ENCODE results near the gene METTL25B.

Gene METTL25B

GRCh38 chr1:156727926-156728598 lies at the start of gene METTL25B:
Gene METTL25B (plus strand): TSS chr1:156728469. CDS start chr1:156729105, 636 bp downstream.
- peak; percentile 81 for DNase-seq

DNA sequence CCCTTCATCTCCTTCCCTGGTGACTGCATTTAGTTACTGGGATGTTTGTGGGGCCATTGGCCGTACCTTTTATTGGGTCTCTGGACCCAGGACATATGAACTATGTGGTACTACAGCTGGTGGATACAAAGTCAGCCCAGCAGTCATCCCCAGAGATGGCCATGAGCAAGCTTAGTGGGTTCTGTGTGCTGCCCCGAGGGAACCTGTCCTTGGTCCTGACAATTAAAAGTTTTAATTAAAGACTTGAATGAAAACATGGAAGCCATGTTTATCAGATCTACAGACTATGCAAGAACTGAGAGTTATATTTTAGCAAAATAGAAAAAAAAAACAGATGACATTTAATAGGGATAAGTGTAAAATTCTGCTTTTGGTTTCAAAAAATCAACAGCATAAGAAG lies 48.2 kb upstream of the METTL25B start:
- DNase-seq = no peak

- DNase-seq = no peak
These were observed 46.9 kb upstream of the METTL25B start for GRCh38 chr1:156681196-156681960.

DNA sequence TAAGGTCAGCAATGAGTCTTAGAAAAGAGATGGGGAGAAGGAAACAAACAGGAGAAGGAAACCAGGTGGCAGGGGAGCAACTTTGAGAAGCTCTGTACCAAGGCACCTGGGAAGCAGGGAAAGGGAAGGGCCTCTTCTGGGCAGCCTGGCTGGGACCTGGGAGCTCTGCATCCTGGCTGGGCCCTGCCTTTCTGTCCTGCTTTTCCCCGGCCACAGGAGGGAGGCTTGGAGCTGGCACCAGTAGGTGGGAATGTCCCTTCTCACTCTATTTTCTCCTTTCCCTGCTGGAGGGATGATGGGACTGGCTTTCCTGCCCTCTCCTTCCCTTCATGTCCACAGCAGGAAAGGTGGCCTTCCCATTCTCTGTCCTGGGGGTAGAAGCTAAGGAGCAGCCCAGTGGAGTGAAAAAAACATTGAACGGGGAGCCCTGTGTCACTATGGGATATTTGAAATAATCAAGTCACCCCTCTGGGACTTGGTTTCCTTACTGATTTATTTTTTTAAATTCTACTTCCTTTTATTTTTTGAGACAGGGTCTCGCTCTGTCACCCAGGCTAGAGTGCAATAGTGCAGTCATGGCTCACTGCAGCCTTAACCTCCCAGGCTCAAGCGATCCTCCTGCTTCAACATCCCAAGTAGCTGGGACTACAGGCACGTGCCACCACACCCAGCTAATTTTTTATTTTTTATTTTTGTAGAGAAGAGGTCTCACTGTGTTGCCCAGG lies 45.9 kb upstream of the METTL25B start:
- DNase-seq = no peak

- peak; percentile 18 for DNase-seq
These were observed 44.0 kb upstream of the METTL25B start for GRCh38 chr1:156684227-156684782.

DNA sequence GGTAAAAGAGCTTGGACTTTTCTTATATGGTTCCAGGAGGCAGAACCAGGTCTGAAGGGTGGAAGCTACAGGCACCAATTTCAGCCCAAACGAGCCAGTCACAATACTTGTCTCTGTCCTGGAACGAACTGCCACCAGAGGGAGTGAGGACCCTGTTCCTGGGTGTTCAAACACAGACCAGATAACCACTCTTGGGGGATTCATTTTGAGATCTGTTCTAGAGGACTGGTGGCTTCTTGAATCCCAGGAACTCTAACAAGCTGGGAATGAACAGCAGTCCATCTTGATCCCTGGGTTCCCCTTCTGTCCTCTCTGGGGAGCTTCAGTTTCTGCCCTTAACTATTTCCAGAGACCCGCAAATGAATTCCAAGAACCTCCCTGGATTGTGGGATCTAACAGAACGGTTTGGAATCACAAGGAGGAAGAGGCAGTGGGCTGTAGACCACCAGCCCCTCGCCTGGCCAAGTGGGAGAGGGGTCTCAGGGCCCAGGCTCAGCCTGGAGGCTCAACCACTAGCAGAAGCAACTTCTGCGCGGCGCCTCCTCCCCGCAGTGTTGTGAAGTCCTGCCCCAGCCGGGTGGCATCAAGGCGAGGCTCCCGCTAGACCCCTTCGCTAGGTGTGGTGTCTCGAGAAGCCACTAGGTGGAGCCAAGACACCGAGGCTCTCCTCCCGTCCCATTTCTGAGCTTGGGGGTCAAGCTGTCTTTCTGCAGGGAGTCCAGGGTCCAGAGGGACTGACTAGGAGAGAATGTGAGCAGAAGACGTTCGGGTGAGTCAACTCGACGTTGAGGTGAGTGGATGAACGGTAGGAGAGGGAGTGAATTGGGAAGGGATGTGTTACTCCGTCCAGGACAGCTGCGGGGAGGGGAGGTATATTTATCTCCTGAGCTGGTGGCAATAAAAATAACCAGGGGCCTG lies 39.0 kb upstream of the METTL25B start:
- DNase-seq = peak; percentile 81

- DNase-seq = no peak
These were observed 38.2 kb upstream of the METTL25B start for GRCh38 chr1:156689953-156690674.

- no peak for DNase-seq
These were observed 37.6 kb upstream of the METTL25B start for GRCh38 chr1:156690675-156691036.

DNA sequence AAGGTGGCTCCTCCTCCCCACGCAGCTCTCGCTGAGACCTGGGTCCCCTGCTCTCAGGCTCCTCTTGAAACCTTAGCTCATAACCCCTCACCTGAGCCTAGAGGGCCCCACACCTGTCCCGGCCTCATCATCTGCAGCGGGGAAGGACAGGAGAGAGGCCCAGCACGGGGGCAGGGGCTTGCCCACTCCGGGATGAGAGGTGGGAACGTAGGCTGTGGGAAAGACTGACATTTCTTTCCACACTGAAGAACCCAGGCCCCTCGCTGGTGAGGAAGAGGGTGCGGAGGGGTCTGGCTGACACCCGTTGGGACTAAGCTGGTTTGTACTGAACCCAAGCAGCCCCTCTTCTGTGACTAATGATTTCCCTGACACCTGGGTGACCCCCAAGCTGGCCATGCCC lies 37.1 kb upstream of the METTL25B start:
- no peak for DNase-seq

DNA sequence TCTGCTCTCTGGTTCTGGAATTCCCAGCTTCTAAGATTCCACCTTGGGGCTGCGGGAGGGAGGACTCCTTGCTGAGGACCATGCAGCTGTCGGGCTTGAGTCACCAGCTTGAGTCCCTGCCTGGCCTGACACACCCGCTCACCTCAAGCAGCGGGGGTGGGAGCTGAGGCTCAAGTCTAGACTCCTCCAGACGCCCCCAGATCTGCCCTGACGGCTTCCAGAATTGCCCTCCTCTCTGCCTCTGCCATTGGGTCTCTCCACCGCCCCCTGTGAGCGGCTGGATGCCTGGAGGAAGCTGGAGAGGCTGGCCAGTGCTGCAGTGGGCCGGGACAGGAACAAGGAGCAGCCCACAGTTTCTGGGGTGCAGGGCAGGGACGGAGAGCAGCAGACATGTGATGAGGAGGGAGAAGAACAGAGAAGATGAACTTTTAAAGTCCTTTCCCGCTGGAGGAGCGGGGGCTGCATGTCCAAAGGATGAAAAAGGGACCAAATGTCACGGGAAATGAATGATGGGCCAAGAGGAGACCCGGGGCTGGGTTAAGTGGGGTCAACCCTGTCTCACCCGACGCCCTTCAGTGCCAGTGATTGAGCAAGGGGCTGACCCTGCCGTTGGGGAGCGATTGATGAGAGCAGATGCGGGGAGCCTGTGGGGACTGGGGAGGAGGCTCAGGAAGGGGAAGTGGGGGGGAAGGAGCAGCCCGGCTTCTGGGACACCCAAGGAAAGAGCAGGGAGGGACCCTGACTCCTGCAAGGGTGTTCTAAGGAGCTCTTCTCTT lies 36.4 kb upstream of the METTL25B start:
- no peak for DNase-seq

GRCh38 chr1:156692441-156692924 lies 35.8 kb upstream of the METTL25B start:
- DNase-seq = no peak

DNA sequence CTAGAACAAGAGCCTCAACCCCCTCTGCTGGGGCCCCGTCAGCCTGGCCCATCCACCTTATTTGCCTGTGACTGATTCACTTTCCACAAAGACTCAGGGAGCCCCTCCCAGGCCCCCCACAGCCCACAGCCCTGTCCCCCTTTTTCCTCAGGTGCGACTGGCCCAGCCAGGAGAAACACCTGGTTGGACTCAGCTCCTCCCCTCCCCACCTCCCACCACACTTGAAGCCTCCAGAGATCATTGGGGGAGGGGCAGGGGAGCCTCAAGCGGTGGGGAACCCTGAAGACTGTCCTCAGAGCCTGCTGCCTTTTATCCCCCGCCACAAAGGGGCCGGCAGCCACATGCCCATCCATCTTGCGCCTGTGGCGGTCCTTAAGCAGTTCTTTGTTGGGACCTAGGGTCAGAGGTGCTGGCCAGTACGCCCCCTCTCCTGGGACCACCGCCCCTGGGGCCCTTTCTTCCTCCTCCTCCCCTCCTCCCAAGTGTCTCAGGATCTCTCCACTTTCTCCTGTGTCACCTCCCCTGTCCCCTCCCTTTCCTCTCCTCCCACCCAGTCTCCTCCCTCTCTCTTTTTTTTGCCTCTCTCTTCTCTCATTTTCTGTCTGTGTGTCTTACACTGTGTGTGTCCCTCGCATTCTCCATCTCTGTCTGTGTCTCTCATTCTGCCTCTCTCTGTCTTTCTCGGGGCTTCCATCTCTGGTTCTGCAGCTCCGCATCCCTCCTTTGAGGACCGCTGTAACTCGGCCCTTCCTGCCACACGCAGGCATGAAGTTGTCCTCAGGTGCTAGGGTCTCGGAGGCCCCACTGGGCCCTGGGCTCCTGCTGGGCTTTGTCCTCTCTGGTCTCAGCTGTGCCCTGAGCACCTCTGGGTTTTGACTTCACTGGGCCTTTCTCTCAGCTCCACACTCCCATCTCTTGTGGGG lies 35.1 kb upstream of the METTL25B start:
- peak; percentile 31 for DNase-seq

DNA sequence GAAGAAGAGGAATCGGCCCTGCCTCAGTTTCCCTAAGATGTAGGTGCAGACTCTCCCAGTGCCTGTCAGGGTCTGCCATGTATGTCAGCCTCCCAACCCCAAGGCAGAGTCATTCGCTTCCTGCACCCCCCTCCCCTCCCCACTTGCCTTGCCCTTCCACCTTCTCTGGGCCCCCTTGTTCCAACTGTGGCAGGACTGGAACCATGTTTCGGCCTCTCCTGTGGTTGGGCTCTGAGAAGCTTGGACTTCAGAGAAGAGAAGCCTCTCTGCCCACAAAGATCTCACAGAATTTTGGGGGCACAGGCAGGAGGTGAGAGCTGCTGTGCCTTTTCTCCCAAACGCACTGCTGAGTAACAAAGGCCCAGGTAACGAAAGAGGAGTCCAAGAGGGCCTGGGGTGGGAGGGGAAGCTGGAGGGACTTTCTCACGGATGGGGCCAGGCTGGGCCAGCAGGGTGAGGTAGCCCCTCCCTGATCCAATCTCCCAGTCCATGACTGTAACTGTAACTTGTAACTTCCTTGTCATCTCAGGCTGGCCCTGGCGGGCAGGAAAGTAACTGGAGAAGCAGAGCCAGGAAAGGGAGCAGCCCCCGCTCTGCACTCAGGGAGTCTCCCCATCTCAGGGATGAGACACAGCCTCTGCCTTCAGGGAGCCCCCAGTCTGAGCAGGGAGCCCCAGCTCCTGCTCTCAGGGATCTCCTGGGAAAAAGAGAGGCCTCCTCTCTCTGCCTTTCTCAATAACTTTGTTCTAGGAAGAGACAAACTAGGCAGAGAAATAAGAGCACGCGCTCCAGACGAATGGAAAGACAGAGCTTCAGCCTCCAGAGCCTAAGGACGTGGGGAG lies 34.2 kb upstream of the METTL25B start:
- DNase-seq = no peak

GRCh38 chr1:156694690-156694962 lies 33.6 kb upstream of the METTL25B start:
- DNase-seq = no peak

DNA sequence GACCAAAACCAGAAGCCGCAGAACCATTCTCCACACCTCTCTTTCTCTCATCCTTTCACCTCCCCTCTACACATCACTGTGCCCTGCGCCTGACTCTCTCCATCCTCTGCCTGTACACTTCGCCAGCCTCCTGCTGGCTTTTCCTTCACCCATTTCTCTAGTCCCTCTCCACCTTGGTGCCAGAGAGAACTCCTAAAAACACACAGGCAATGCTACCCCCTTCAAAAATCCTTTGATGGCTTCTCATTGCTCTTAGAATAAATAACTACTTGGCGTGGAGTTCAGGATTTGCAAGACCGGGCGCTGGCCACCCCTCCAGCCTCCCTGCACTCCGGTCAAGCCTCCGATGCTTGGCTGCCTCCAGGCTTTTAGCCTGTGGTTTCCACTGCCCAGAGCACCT lies 31.5 kb upstream of the METTL25B start:
- no peak for DNase-seq

DNA sequence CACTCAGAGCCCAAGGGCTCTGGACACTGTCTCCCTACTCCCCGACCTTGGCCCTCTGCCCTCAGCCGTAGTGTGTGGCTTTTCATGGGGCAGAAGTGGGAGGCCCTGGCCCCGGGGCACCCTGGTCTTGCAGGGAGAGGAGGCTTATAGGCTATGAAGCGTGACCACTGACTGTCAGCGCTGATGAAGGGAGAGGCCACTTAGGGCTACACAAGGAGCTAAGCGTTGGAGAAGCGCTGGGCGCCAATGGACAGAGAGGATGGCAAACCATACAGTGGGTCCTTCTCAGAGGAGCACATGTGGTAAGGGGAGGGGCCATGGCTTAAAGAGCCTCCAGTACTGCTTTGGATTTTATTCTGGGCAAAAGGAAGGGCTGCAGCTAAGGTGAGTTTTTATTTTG lies 30.8 kb upstream of the METTL25B start:
- DNase-seq = no peak

GRCh38 chr1:156698995-156699394 lies 29.3 kb upstream of the METTL25B start:
- DNase-seq = no peak

DNA sequence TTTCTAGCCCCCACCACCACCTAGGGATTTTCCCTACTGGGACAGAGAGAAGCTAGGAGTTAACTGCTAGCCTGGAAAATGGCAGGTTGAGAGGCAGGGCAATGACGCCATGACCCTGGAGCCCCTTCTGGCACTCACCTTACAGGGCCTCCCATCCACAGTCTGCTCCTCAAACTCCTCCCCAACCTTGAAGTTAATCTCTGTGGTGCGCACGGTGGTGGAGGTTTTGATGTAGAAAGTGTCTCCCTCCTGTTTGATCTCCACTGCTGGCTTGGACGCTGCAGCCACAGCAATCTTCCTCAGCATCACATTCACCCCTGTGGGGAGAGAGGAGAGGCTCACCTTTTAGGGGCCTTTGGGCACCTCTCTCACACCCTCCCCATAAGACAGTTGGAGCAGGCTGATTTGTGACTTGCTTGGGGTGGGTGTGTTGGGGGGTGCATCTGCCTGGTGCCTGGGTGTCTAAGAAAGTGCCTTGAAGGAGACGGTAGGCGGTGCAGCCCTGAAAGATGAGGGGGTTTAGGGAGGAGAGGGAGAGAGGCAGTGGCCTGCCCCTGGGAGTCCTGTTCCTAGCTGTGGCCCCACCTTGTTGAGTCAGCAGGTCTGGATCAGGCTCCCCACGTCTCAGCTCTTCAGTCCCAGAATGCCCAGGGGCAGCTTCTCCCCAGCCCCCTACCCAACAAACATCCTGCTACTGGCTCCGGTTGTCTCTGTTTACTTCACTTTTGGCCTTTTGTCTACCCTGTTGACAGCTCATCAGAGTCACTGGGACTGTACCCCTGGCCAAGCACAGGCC lies 27.3 kb upstream of the METTL25B start:
- DNase-seq = no peak

Measured in CD4-positive, alpha-beta T cell treated with Interleukin-21 for 1 hour (primary cell).